ENCODE results near the gene WDR27. TPM values are rescaled to one million over a fixed set of nuclear protein-coding genes. Genes with fewer than 3 reads are reported as not detected.
"Not testable (repeated sequence)": the region's sequence is repeated elsewhere in the genome, so short reads cannot be mapped to it uniquely, and the experiment has no call there.

The WDR27 gene
- total RNA-seq, 1 donor from 2014 or later: 16.8 TPM

GRCh38 chr6:169439710-169440109, 262.1 kb downstream of the WDR27 start:
- Histone ChIP-seq H3K27me3 (ENCODE audit: control insufficient read depth, insufficient read depth, low read length) (no peaks in the 10 kb centered on the region), H3K36me3 (ENCODE audit: control insufficient read depth, insufficient read depth, low read length) (no peaks in the 10 kb centered on the region), H3K4me3 (ENCODE audit: low read depth, low read length) (no peak overlapping the region)
- FAIRE-seq (no peak), DNase-seq (ENCODE audit: low read depth) (no peak)
- TF ChIP-seq CTCF (IDR thresholded peaks at IDR 0.05; ENCODE audit: insufficient read depth, low read length, severe bottlenecking): no peak

- H3K4me3 ChIP-seq (ENCODE audit: low read depth, low read length); H3K36me3 ChIP-seq (ENCODE audit: control insufficient read depth, insufficient read depth, low read length); DNase-seq (ENCODE audit: low read depth); FAIRE-seq; H3K27me3 ChIP-seq (ENCODE audit: control insufficient read depth, insufficient read depth, low read length): not testable (repeated sequence)
These were observed 267.3 kb downstream of the WDR27 start for GRCh38 chr6:169434554-169434953.

- no peak for TF ChIP-seq CTCF (IDR thresholded peaks at IDR 0.05; ENCODE audit: insufficient read depth, low read length, severe bottlenecking)
- Histone ChIP-seq H3K36me3 (ENCODE audit: control insufficient read depth, insufficient read depth, low read length) (no peaks in the 10 kb centered on the region), H3K4me3 (ENCODE audit: low read depth, low read length) (no peak overlapping the region), H3K27me3 (ENCODE audit: control insufficient read depth, insufficient read depth, low read length) (no peaks in the 10 kb centered on the region)
- no peak for FAIRE-seq
- DNase-seq (ENCODE audit: low read depth): no peak
These were observed 272.8 kb downstream of the WDR27 start for GRCh38 chr6:169429001-169429400.

- FAIRE-seq (no peak), DNase-seq (ENCODE audit: low read depth) (no peak)
- H3K36me3 ChIP-seq (ENCODE audit: control insufficient read depth, insufficient read depth, low read length): no peaks in the 10 kb centered on the region
- TF ChIP-seq CTCF (IDR thresholded peaks at IDR 0.05; ENCODE audit: insufficient read depth, low read length, severe bottlenecking): no peak
- no peaks in the 10 kb centered on the region for H3K27me3 ChIP-seq (ENCODE audit: control insufficient read depth, insufficient read depth, low read length)
- no peak overlapping the region for H3K4me3 ChIP-seq (ENCODE audit: low read depth, low read length)
These were observed 273.3 kb downstream of the WDR27 start for GRCh38 chr6:169428532-169428931.

GRCh38 chr6:169427856-169428255, 274.0 kb downstream of the WDR27 start:
- FAIRE-seq: no peak
- no peaks in the 10 kb centered on the region for H3K36me3 ChIP-seq (ENCODE audit: control insufficient read depth, insufficient read depth, low read length)
- DNase-seq (ENCODE audit: low read depth): peak; percentile 20
- no peak overlapping the region for H3K4me3 ChIP-seq (ENCODE audit: low read depth, low read length)
- H3K27me3 ChIP-seq (ENCODE audit: control insufficient read depth, insufficient read depth, low read length): no peaks in the 10 kb centered on the region
- no peak for TF ChIP-seq CTCF (IDR thresholded peaks at IDR 0.05; ENCODE audit: insufficient read depth, low read length, severe bottlenecking)

GRCh38 chr6:169426611-169427010, 275.2 kb downstream of the WDR27 start:
- no peaks in the 10 kb centered on the region for H3K36me3 ChIP-seq (ENCODE audit: control insufficient read depth, insufficient read depth, low read length)
- TF ChIP-seq CTCF (IDR thresholded peaks at IDR 0.05; ENCODE audit: insufficient read depth, low read length, severe bottlenecking): no peak
- H3K4me3 ChIP-seq (ENCODE audit: low read depth, low read length): no peak overlapping the region
- DNase-seq (ENCODE audit: low read depth): no peak
- FAIRE-seq: no peak
- no peaks in the 10 kb centered on the region for H3K27me3 ChIP-seq (ENCODE audit: control insufficient read depth, insufficient read depth, low read length)
